H1 (cell line): Measurements from ENCODE around the gene ALK. TPM values are rescaled to one million over a fixed set of nuclear protein-coding genes. Genes with fewer than 3 reads are reported as not detected.

ENCODE experiments used
- CTCF ChIA-PET: fragments of 300-600 bp; sonication (Branson Sonifier 250); formaldehyde crosslinking; loops from one replicate; lab custom pipeline; 2021; ENCODE audit not compliant: partially characterized antibody; lab: Charles Lee
- POLR2A ChIA-PET: fragments of 300-600 bp; sonication (Branson Sonifier 250); formaldehyde crosslinking; loops from one replicate; lab custom pipeline; 2021; ENCODE audit warnings: inconsistent platforms; ENCODE audit not compliant: partially characterized antibody; lab: Charles Lee
- DNase-seq, 2 experiments: peaks; one replicate each; pipeline versions ENCODE4 v3.0.0 to v3.0.0-alpha.2; 2010 to 2022; ENCODE audit warnings: low spot score in 2 of 2, low read depth in 1 of 2, mixed read lengths in 1 of 2
- FAIRE-seq: peaks from 2 replicates; lab custom pipeline; 2011; peaks lifted over from hg19 to GRCh38; lab: Jason Lieb, UNC
- H2AFZ ChIP-seq: 2 replicates; pipeline ENCODE4 v1.8.1; 2012; ENCODE audit warnings: low read length, inconsistent platforms
- H2AK5ac ChIP-seq: 2 replicates; pipeline ENCODE4 v1.6.1; 2013; ENCODE audit warnings: low read depth, low read length
- H2BK120ac ChIP-seq: replicated peaks from 2 replicates; pipeline ENCODE3; 2013; ENCODE audit warnings: low read depth, low read length, inconsistent platforms
- H2BK12ac ChIP-seq: 2 replicates; pipeline ENCODE4 v1.6.1; 2013; ENCODE audit warnings: low read depth, low read length
- H2BK15ac ChIP-seq: 2 replicates; pipeline ENCODE4 v1.6.1; 2013; ENCODE audit warnings: low read length
- H2BK20ac ChIP-seq: 2 replicates; pipeline ENCODE4 v1.6.1; 2013; ENCODE audit warnings: low read length
- H2BK5ac ChIP-seq: 2 replicates; pipeline ENCODE4 v1.6.1; 2013; ENCODE audit warnings: low read depth, low read length
- H3K14ac ChIP-seq: 2 replicates; pipeline ENCODE4 v1.6.1; 2013; ENCODE audit warnings: inconsistent platforms; ENCODE audit not compliant: insufficient read length
- H3K18ac ChIP-seq: 2 replicates; pipeline ENCODE4 v1.6.1; 2013; ENCODE audit warnings: low read length; ENCODE audit errors: extremely low read depth
- H3K23ac ChIP-seq: 2 replicates; pipeline ENCODE4 v1.6.1; 2013; ENCODE audit warnings: inconsistent platforms; ENCODE audit not compliant: insufficient read length
- H3K23me2 ChIP-seq: 2 replicates; pipeline ENCODE4 v1.6.1; 2013; ENCODE audit warnings: low read depth, low read length
- H3K27ac ChIP-seq: 2 replicates; pipeline ENCODE4 v1.6.1; 2011; ENCODE audit warnings: low read depth, low read length, inconsistent platforms
- H3K27me3 ChIP-seq, 4 experiments: replicated peaks in 1 of 4; 1 replicate in 1 of 4; 2 replicates in 3 of 4; pipeline versions ENCODE4 v1.6.1 to v1.8.1; 2011 to 2013; ENCODE audit warnings: low read length in 3 of 4, mild to moderate bottlenecking in 3 of 4, inconsistent platforms in 2 of 4, mixed read lengths in 2 of 4, moderate library complexity in 1 of 4; ENCODE audit not compliant: control insufficient read depth in 3 of 4, insufficient read depth in 3 of 4; ENCODE audit errors: extremely low read depth in 1 of 4
- H3K36me3 ChIP-seq, 4 experiments: 2 replicates each; pipeline versions ENCODE4 v1.6.1 to v1.8.1; 2011 to 2013; ENCODE audit warnings: mild to moderate bottlenecking in 4 of 4, low read length in 3 of 4, moderate library complexity in 2 of 4, control low read depth in 1 of 4, inconsistent platforms in 1 of 4; ENCODE audit not compliant: insufficient read depth in 4 of 4, control insufficient read depth in 2 of 4
- H3K4ac ChIP-seq: replicated peaks from 2 replicates; pipeline ENCODE3; 2013; ENCODE audit warnings: low read length, low read depth, mixed read lengths, inconsistent platforms; ENCODE audit not compliant: insufficient read length
- H3K4me1 ChIP-seq, 4 experiments: replicated peaks in 1 of 4; 1 replicate in 1 of 4; 2 replicates in 3 of 4; pipeline versions ENCODE4 v1.6.1 to v1.8.1; 2011 to 2013; ENCODE audit warnings: low read length in 3 of 4, inconsistent platforms in 2 of 4, mixed read lengths in 1 of 4; ENCODE audit not compliant: insufficient read depth in 4 of 4, control insufficient read depth in 3 of 4
- H3K4me2 ChIP-seq, 2 experiments: 2 replicates each; pipeline versions ENCODE4 v1.6.1 to v1.8.1; 2011 to 2013; ENCODE audit warnings: low read depth in 2 of 2, low read length in 2 of 2, control low read depth in 1 of 2, inconsistent platforms in 1 of 2, mild to moderate bottlenecking in 1 of 2; ENCODE audit not compliant: insufficient read depth in 1 of 2
- H3K4me3 ChIP-seq, 4 experiments: fragments of 200-600, 300-600 bp in 1 of 4; sonication (generic), shearing (Covaris generic), sonication (Bioruptor Twin) in 1 of 4; 2 replicates each; pipeline versions ENCODE4 v1.5.1 to v1.8.1; 2011 to 2016; ENCODE audit warnings: low read length in 4 of 4, low read depth in 3 of 4, control low read depth in 2 of 4, inconsistent platforms in 2 of 4, mild to moderate bottlenecking in 2 of 4, mixed read lengths in 1 of 4, moderate library complexity in 1 of 4; ENCODE audit not compliant: insufficient read depth in 2 of 4; ENCODE audit errors: extremely low read depth in 1 of 4
- H3K56ac ChIP-seq: replicated peaks from 2 replicates; pipeline ENCODE3; 2013; ENCODE audit warnings: low read depth, mild to moderate bottlenecking, mixed read lengths, low read length, inconsistent platforms; ENCODE audit not compliant: insufficient read length
- H3K79me1 ChIP-seq: 2 replicates; pipeline ENCODE4 v1.6.1; 2013; ENCODE audit warnings: low read depth, low read length, control low read depth
- H3K79me2 ChIP-seq, 2 experiments: 2 replicates each; pipeline versions ENCODE4 v1.6.1 to v1.8.1; 2012 to 2013; ENCODE audit warnings: low read length in 2 of 2, mild to moderate bottlenecking in 2 of 2, inconsistent platforms in 1 of 2; ENCODE audit not compliant: insufficient read depth in 2 of 2, control insufficient read depth in 1 of 2
- H3K9ac ChIP-seq, 4 experiments: replicated peaks in 1 of 4; 1 replicate in 1 of 4; 2 replicates in 3 of 4; pipeline versions ENCODE4 v1.6.1 to v1.8.1; 2011 to 2013; ENCODE audit warnings: low read depth in 3 of 4, low read length in 3 of 4, control low read depth in 2 of 4, mild to moderate bottlenecking in 2 of 4, moderate library complexity in 2 of 4, inconsistent platforms in 1 of 4; ENCODE audit errors: extremely low read depth in 1 of 4
- H3K9me3 ChIP-seq, 2 experiments: 2 replicates each; pipeline versions ENCODE4 v1.6.1 to v1.8.1; 2012 to 2013; ENCODE audit warnings: mild to moderate bottlenecking in 2 of 2, moderate library complexity in 2 of 2, control low read depth in 1 of 2, inconsistent platforms in 1 of 2, low read depth in 1 of 2, low read length in 1 of 2, mixed read lengths in 1 of 2; ENCODE audit not compliant: insufficient read depth in 2 of 2
- H4K20me1 ChIP-seq, 2 experiments: replicated peaks in 1 of 2; 2 replicates each; pipeline versions ENCODE3 to v1.8.1; 2011 to 2013; ENCODE audit warnings: inconsistent platforms in 2 of 2, low read length in 2 of 2, mild to moderate bottlenecking in 1 of 2; ENCODE audit not compliant: insufficient read depth in 2 of 2, control insufficient read depth in 1 of 2
- H4K5ac ChIP-seq: 2 replicates; pipeline ENCODE4 v1.6.1; 2013; ENCODE audit warnings: low read length, low read depth, mixed read lengths, inconsistent platforms; ENCODE audit not compliant: insufficient read length
- H4K8ac ChIP-seq: 2 replicates; pipeline ENCODE4 v1.8.0; 2013; ENCODE audit warnings: mild to moderate bottlenecking, moderate library complexity, low read length, inconsistent platforms; ENCODE audit not compliant: insufficient read depth; ENCODE audit errors: extremely low read depth
- H4K91ac ChIP-seq: replicated peaks from 2 replicates; pipeline ENCODE3; 2013; ENCODE audit warnings: low read length, mixed read lengths, inconsistent platforms; ENCODE audit not compliant: insufficient read length
- CBX5 ChIP-seq: fragments of 300-800, 300-1000 bp; sonication (generic); IDR thresholded peaks from 2 replicates; pipeline ENCODE4 v1.7.1; 2016; ENCODE audit warnings: antibody characterized with exemption, low read length, low read depth
- EP300 ChIP-seq, 2 experiments: IDR thresholded peaks; 1 replicate in 1 of 2; 2 replicates in 1 of 2; pipeline ENCODE4 v1.6.1; 2011 to 2012; ENCODE audit warnings: low read depth in 2 of 2, low read length in 2 of 2, mild to moderate bottlenecking in 2 of 2, borderline replicate concordance in 1 of 2, inconsistent platforms in 1 of 2, moderate library complexity in 1 of 2
- NRF1 ChIP-seq: IDR thresholded peaks from 2 replicates; pipeline ENCODE4 v1.6.1; 2011; ENCODE audit warnings: mild to moderate bottlenecking, low read depth, low read length, improper control_type of control experiment
- PHF8 ChIP-seq: fragments of 200-600 bp; sonication (generic); conservative IDR thresholded peaks from 2 replicates; pipeline ENCODE4 v1.7.1; 2012; ENCODE audit warnings: low read depth, mild to moderate bottlenecking, inconsistent platforms, low read length, moderate library complexity
- POLR2AphosphoS5 ChIP-seq: IDR thresholded peaks from 2 replicates; pipeline ENCODE4 v1.6.1; 2011; ENCODE audit warnings: low read depth, low read length
- SUZ12 ChIP-seq: fragments of 200-600 bp; sonication (generic); IDR thresholded peaks from 2 replicates; pipeline ENCODE4 v1.6.1; 2012; ENCODE audit warnings: mild to moderate bottlenecking, inconsistent platforms, low read length, moderate library complexity, mixed read lengths
- WGBS, 2 experiments: shearing (Covaris generic) in 1 of 2; methylation state at CpG; one replicate each; pipeline versions ENCODE4 v1.1.6 to v1.1.7; 2013 to 2015; ENCODE audit warnings: low lambda C conversion rate in 2 of 2, mixed read lengths in 2 of 2, inconsistent platforms in 1 of 2, low coverage in 1 of 2, missing lambda C conversion rate in 1 of 2; ENCODE audit not compliant: insufficient replicate concordance in 2 of 2, insufficient coverage in 1 of 2, insufficient read length in 1 of 2; ENCODE audit errors: extremely low coverage in 1 of 2, missing lambda C conversion rate in 1 of 2; 5-methylcytosine and 5-hydroxymethylcytosine counted together
- polyA plus RNA-seq, 7 experiments: library from polyadenylated mRNA; depleted of rRNA in 3 of 7; stranded (reverse) in 5 of 7; unstranded in 2 of 7; fragments of >200 nt in 5 of 7; fragments of 200-250 nt in 2 of 7; gene quantifications; 1 replicate in 5 of 7; 2 replicates in 1 of 7; 4 replicates in 1 of 7; pipeline versions ENCODE4 v1.2.1 to v1.2.3, GENCODE V29; 2011 to 2013; ENCODE audit warnings: missing spikeins in 2 of 7, mixed read lengths in 2 of 7
- total RNA-seq: library from RNA; stranded (reverse); fragmentation: NEBNext Ultra II Directional; extraction: Animal tissue kit (Norgen Biotek cat#: 25700); gene quantifications from 2 replicates; pipeline ENCODE4 v1.2.1, GENCODE V29; 2021
- TF ChIP-seq, protein P1 (sequence below): IDR thresholded peaks from 2 replicates; pipeline ENCODE4 v1.6.1; 2011; ENCODE audit warnings: low read depth, mild to moderate bottlenecking, low read length; ENCODE audit not compliant: insufficient read depth

The ALK gene
- total and polyA plus RNA-seq, 2 of the 8 experiments (the other 6 are each of a cell fraction or from before 2014, with no cell fraction given) = 0.02 to 0.09 TPM

DNA sequence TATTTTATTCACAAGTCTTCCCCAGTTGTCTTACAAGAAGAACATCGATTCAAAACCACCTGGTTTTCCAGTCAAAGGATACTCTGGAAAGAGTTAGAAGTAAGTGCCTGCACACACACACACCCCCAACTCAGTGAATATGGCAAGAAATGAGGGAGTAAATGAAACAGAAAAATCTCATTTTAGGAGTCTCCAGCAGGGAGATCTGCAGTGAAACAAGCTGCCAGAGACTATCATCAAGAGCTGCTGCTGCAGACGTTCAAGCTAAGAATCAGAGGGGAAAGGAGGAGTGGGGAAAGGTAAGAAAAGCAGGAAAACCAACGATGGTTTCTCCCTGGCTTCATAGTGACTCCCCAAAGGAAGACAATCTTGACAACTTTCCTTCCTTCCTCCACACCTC lies 2.4 kb downstream of the ALK start:
- Histone ChIP-seq H2BK15ac (no peak overlapping the region), H3K4ac (no peak overlapping the region), H3K4me1 (peaks cover 3 to 18% (median 6%) of the 10 kb centered on the region in 4 experiments; a peak in 6 of 7 replicates), H3K9me3 (no peaks in the 10 kb centered on the region), H3K23me2 (peaks cover 17% of the 10 kb centered on the region), H2AFZ (no peak overlapping the region), H2BK20ac (no peak overlapping the region), H2BK12ac (no peak overlapping the region), H3K4me2 (no peak overlapping the region), H3K4me3 (no peak overlapping the region), H3K36me3 (no peaks in the 10 kb centered on the region), H3K56ac (no peak overlapping the region), H4K91ac (no peak overlapping the region), H3K23ac (no peak overlapping the region), H4K8ac (no peak overlapping the region), H3K79me1 (no peaks in the 10 kb centered on the region), H2BK5ac (no peak overlapping the region), H3K27ac (no peak overlapping the region), H3K14ac (no peak overlapping the region), H3K27me3 (peaks cover 20 to 33% (median 30%) of the 10 kb centered on the region in 4 experiments), H2AK5ac (no peak overlapping the region), H4K20me1 (peaks cover 4 to 8% of the 10 kb centered on the region in 2 experiments), H2BK120ac (no peak overlapping the region), H3K9ac (no peak overlapping the region), H3K79me2 (no peaks in the 10 kb centered on the region), H3K18ac (no peak overlapping the region), H4K5ac (no peak overlapping the region)
- ChIA-PET POLR2A (interaction anchor here (0.7 kb wide), 1 partner anchor 156 kb away, joined by 3 read pairs; no protein-coding TSS in a partner anchor), CTCF (interaction anchor here (1.7 kb wide), 1 partner anchor 8 kb away, joined by 3 read pairs; no protein-coding TSS in a partner anchor)
- FAIRE-seq (no peak), DNase-seq (no peak)
- TF ChIP-seq NRF1 (no peak), PHF8 (no peak), POLR2AphosphoS5 (no peak), EP300 (IDR thresholded peaks at IDR 0.05; ENCODE audit: borderline replicate concordance in 1 of 2, low read depth in 2 of 2, low read length in 2 of 2) (no peak), CBX5 (no peak), SUZ12 (no peak)
- TF ChIP-seq, protein P1, sequence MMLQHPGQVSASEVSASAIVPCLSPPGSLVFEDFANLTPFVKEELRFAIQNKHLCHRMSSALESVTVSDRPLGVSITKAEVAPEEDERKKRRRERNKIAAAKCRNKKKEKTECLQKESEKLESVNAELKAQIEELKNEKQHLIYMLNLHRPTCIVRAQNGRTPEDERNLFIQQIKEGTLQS = no peak
- WGBS, 2 experiments = 73% methylated on average over 3 of the region's 3 CpGs; no CpG with 5 or more reads in 1 of the 2 experiments
